Activated B cell treated with CpG ODN at 0.5 μM for 24 hours (primary cell): ENCODE data around the gene COQ10A. TPM values are rescaled to one million over a fixed set of nuclear protein-coding genes. Genes with fewer than 3 reads are reported as not detected.

Experiments
- ATAC-seq: fragments of 200-7000 bp; cut with Tn5 transposase; one replicate; pipeline ENCODE4 v1.10.0; 2021; ENCODE audit warnings: low read depth, mild to moderate bottlenecking, moderate library complexity
- CTCF ChIA-PET: fragments of 350-600 bp; sonication (Branson Sonifier 250); formaldehyde crosslinking; loops from one replicate; lab custom pipeline; 2021; ENCODE audit warnings: antibody characterized with exemption; lab: Charles Lee
- POLR2A ChIA-PET: fragments of 350-600 bp; sonication (Branson Sonifier 250); formaldehyde crosslinking; loops from one replicate; lab custom pipeline; 2021; ENCODE audit warnings: antibody characterized with exemption; lab: Charles Lee
- DNase-seq: peaks from one replicate; pipeline ENCODE4 v3.0.0; 2022
- H3K27ac Mint-ChIP-seq: one replicate; pipeline ENCODE4 v1.8.0; 2020; ENCODE audit warnings: mixed read lengths
- H3K27me3 Mint-ChIP-seq: one replicate; pipeline ENCODE4 v1.8.0; 2021; ENCODE audit warnings: mixed read lengths
- H3K36me3 Mint-ChIP-seq: one replicate; pipeline ENCODE4 v1.8.0; 2021; ENCODE audit warnings: low read depth, mixed read lengths
- H3K4me1 Mint-ChIP-seq: one replicate; pipeline ENCODE4 v1.8.0; 2021; ENCODE audit warnings: mixed read lengths
- H3K4me3 Mint-ChIP-seq: one replicate; pipeline ENCODE4 v1.8.0; 2020; ENCODE audit warnings: mild to moderate bottlenecking, mixed read lengths
- H3K9me3 Mint-ChIP-seq: one replicate; pipeline ENCODE4 v1.8.0; 2020; ENCODE audit warnings: mixed read lengths
- CTCF ChIP-seq: fragments of 200-600 bp; IDR thresholded peaks from one replicate; pipeline ENCODE4 v1.8.0; 2022; ENCODE audit warnings: antibody characterized with exemption, mild to moderate bottlenecking
- intact Hi-C: fragments of 100-400 bp; cut with micrococcal nuclease; formaldehyde crosslinking; loops from one replicate; pipeline ENCODE4 v1.15.1; 2024
- total RNA-seq: library from RNA; stranded (reverse); gene quantifications from 2 replicates; pipeline ENCODE4 v1.2.3, GENCODE V29; 2022

The COQ10A gene
- total RNA-seq, 1 donor from 2014 or later, result 35.6 TPM

GRCh38 chr12:56307221-56307965, 40.7 kb downstream of the COQ10A start:
- Mint-ChIP-seq H3K9me3 (no peaks in the 10 kb centered on the region), H3K36me3 (peaks cover 44% of the 10 kb centered on the region), H3K4me1 (peaks cover 1% of the 10 kb centered on the region), H3K27me3 (no peaks in the 10 kb centered on the region), H3K4me3 (no peak overlapping the region), H3K27ac (no peak overlapping the region)
- TF ChIP-seq CTCF, result no peak
- intact Hi-C loops, result no loop called here
- CTCF ChIA-PET, result no interaction called here
- no peak for DNase-seq
- no peak for ATAC-seq
- POLR2A ChIA-PET, result interaction anchor here (0.5 to 1.0 kb wide), 2 partner anchors 9 to 18 kb away, joined by 3 to 4 read pairs; partner anchors contain the start of gene CNPY2

- ATAC-seq (no peak), DNase-seq (no peak)
- H3K9me3 Mint-ChIP-seq, result no peaks in the 10 kb centered on the region
- H3K4me1 Mint-ChIP-seq, result no peaks in the 10 kb centered on the region
- ChIA-PET POLR2A (interaction anchor here (0.5 to 1.1 kb wide), 3 partner anchors 25 to 42 kb away, joined by 3 read pairs; partner anchors contain the start of genes COQ10A and PAN2), CTCF (no interaction called here)
- peaks cover 47% of the 10 kb centered on the region for H3K36me3 Mint-ChIP-seq
- no peak overlapping the region for H3K27ac Mint-ChIP-seq
- H3K4me3 Mint-ChIP-seq, result no peak overlapping the region
- no peak for TF ChIP-seq CTCF
- intact Hi-C loops, result no loop called here
- H3K27me3 Mint-ChIP-seq, result no peaks in the 10 kb centered on the region
These were observed 42.0 kb downstream of the COQ10A start for GRCh38 chr12:56308714-56309113.

- peaks cover 53% of the 10 kb centered on the region for H3K36me3 Mint-ChIP-seq
- H3K27me3 Mint-ChIP-seq, result no peaks in the 10 kb centered on the region
- H3K27ac Mint-ChIP-seq, result no peak overlapping the region
- H3K9me3 Mint-ChIP-seq, result no peaks in the 10 kb centered on the region
- CTCF ChIA-PET, result interaction anchor here (0.6 to 0.8 kb wide), 2 partner anchors 42 to 153 kb away, joined by 3 read pairs; no protein-coding TSS in a partner anchor
- POLR2A ChIA-PET, result interaction anchor here (0.8 kb wide), 1 partner anchor 153 kb away, joined by 4 read pairs; no protein-coding TSS in a partner anchor
- ATAC-seq (no peak), DNase-seq (no peak)
- H3K4me3 Mint-ChIP-seq, result no peak overlapping the region
- peaks cover 16% of the 10 kb centered on the region for H3K4me1 Mint-ChIP-seq
- no peak for TF ChIP-seq CTCF
- intact Hi-C loops, result no loop called here
These were observed 44.3 kb downstream of the COQ10A start for GRCh38 chr12:56311003-56311402.

- no peak for TF ChIP-seq CTCF
- Mint-ChIP-seq H3K4me3 (peak overlapping the region; percentile 98), H3K36me3 (peaks cover 47% of the 10 kb centered on the region), H3K4me1 (peaks cover 21% of the 10 kb centered on the region), H3K9me3 (no peaks in the 10 kb centered on the region), H3K27me3 (no peaks in the 10 kb centered on the region), H3K27ac (peak overlapping the region; percentile 98)
- ChIA-PET POLR2A (interaction anchor here (0.6 to 4.9 kb wide), 34 partner anchors 9 to 797 kb away, joined by 3 to 61 read pairs (median 5); partner anchors contain the start of genes ANKRD52, COQ10A, ESYT1 and GLS2), CTCF (interaction anchor here (0.7 to 3.1 kb wide), 9 partner anchors 17 to 152 kb away, joined by 3 to 51 read pairs (median 3); partner anchors contain the start of genes ANKRD52, PAN2 and STAT2)
- intact Hi-C loops, result no loop called here
- no peak for DNase-seq
- no peak for ATAC-seq
These were observed 48.5 kb downstream of the COQ10A start for GRCh38 chr12:56315249-56315621.
